Karpas-422 (cell line): ENCODE data around the gene AGRN. TPM values are rescaled to one million over a fixed set of nuclear protein-coding genes. Genes with fewer than 3 reads are reported as not detected.
"Not testable (repeated sequence)": the region's sequence is repeated elsewhere in the genome, so short reads cannot be mapped to it uniquely, and the experiment has no call there.

ENCODE experiments used
- DNase-seq: peaks from one replicate; pipeline ENCODE4 v3.0.0-alpha.2; 2015
- H2AFZ ChIP-seq: fragments of 200-600 bp; sonication (generic); 2 replicates; pipeline ENCODE4 v1.6.1; 2014; ENCODE audit warnings: antibody characterized with exemption, low read length, mixed read lengths
- H3K27ac ChIP-seq: fragments of 200-600 bp; sonication (generic); 2 replicates; pipeline ENCODE4 v1.5.1; 2014; ENCODE audit warnings: mild to moderate bottlenecking, low read length, moderate library complexity
- H3K27me3 ChIP-seq: fragments of 200-600 bp; sonication (generic); 2 replicates; pipeline ENCODE4 v1.6.1; 2014; ENCODE audit warnings: low read length, mixed read lengths
- H3K36me3 ChIP-seq: fragments of 200-600 bp; sonication (generic); 2 replicates; pipeline ENCODE4 v1.6.1; 2014; ENCODE audit warnings: low read length, mixed read lengths; ENCODE audit not compliant: insufficient read depth
- H3K4me1 ChIP-seq: fragments of 200-600 bp; sonication (generic); 2 replicates; pipeline ENCODE4 v1.6.1; 2014; ENCODE audit warnings: mild to moderate bottlenecking, low read length, mixed read lengths
- H3K4me2 ChIP-seq: fragments of 200-600 bp; sonication (generic); 2 replicates; pipeline ENCODE4 v1.6.1; 2014; ENCODE audit warnings: low read length, low read depth, mild to moderate bottlenecking; ENCODE audit not compliant: poor library complexity, severe bottlenecking
- H3K4me3 ChIP-seq: fragments of 200-600 bp; sonication (generic); 2 replicates; pipeline ENCODE4 v1.5.1; 2014; ENCODE audit warnings: mild to moderate bottlenecking, antibody characterized with exemption, low read length, mixed read lengths
- H3K79me2 ChIP-seq: fragments of 200-600 bp; sonication (generic); 2 replicates; pipeline ENCODE4 v1.6.1; 2014; ENCODE audit warnings: mild to moderate bottlenecking, low read length, mixed read lengths
- H3K9ac ChIP-seq: fragments of 200-600 bp; sonication (generic); 2 replicates; pipeline ENCODE4 v1.6.0; 2014; ENCODE audit warnings: low read length
- H3K9me2 ChIP-seq: fragments of 200-600 bp; sonication (generic), shearing (Covaris generic); replicated peaks from 2 replicates; pipeline ENCODE4 v1.6.0; 2014; ENCODE audit warnings: mild to moderate bottlenecking, low read length, moderate library complexity; ENCODE audit not compliant: insufficient read depth
- H3K9me3 ChIP-seq: fragments of 300-700, 200-600 bp; sonication (generic); 2 replicates; pipeline ENCODE4 v1.6.1; 2014; ENCODE audit warnings: low read length, mixed read lengths
- H4K20me1 ChIP-seq: fragments of 200-600 bp; sonication (generic); 2 replicates; pipeline ENCODE4 v1.6.1; 2014; ENCODE audit warnings: mild to moderate bottlenecking, antibody characterized with exemption, low read length, low read depth; ENCODE audit not compliant: insufficient read depth
- total RNA-seq: library from RNA; depleted of rRNA; stranded (reverse); fragments of >200 nt; shearing (Covaris generic); gene quantifications from 2 replicates; pipeline ENCODE4 v1.2.3, GENCODE V29; 2014; ENCODE audit warnings: low replicate concordance

The AGRN gene
- total RNA-seq, 1 experiment from 2014 or later, result 2.4 TPM

DNA sequence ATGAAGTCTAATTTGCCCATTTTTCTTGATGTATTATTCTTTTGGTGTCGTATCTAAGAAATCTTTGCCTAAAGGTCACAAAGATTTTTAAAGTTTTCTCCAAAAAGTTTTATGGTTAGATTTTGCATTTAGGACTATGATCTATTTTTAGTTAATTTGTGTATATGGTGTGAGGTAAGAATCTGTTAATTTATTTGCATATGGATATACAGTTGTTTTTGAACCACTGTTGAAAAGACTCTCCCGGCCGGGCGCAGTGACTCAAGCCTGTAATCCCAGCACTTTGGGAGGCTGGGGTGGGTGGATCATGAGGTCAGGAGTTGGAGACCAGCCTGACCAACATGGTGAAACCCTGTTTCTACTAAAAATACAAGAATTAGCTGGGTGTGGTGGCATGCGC, 31.9 kb upstream of the AGRN start:
- DNase-seq, H2AFZ ChIP-seq, H3K4me3 ChIP-seq, H3K27ac ChIP-seq, H3K79me2 ChIP-seq, H3K9ac ChIP-seq, H3K4me2 ChIP-seq, H4K20me1 ChIP-seq, H3K9me2 ChIP-seq, H3K36me3 ChIP-seq, H3K4me1 ChIP-seq, H3K9me3 ChIP-seq, H3K27me3 ChIP-seq: not testable (repeated sequence)

DNA sequence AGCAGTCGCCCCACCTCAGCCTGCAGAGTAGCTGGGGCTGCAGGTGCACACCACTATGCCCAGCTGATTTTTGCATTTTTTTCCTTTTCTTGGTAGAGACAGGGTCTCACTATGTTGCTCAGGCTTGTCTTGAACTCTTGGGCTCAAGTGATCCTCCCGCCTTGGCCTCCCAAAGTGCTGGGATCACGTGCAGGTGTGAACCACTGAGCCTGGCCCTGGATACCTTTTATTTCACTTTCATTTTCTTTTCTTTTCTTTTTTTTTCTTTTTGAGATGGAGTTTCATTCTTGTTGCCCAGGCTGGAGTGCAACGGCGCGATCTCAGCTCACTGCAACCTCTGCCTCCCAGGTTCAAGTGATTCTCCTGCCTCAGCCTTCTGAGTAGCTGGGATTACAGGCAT, 28.6 kb upstream of the AGRN start:
- not testable (repeated sequence) for H3K9ac ChIP-seq, H3K4me2 ChIP-seq

GRCh38 chr1:991895-992294, 28.0 kb upstream of the AGRN start:
- H3K9me3 ChIP-seq, result no peaks in the 10 kb centered on the region
- DNase-seq, result no peak
- H3K36me3 ChIP-seq, result no peaks in the 10 kb centered on the region
- H2AFZ ChIP-seq, result no peak overlapping the region
- no peaks in the 10 kb centered on the region for H3K27me3 ChIP-seq
- no peaks in the 10 kb centered on the region for H4K20me1 ChIP-seq
- H3K4me1 ChIP-seq, result no peaks in the 10 kb centered on the region
- no peaks in the 10 kb centered on the region for H3K79me2 ChIP-seq
- no peak overlapping the region for H3K4me3 ChIP-seq
- H3K9me2 ChIP-seq, result no peaks in the 10 kb centered on the region
- H3K9ac ChIP-seq, result no peak overlapping the region
- no peak overlapping the region for H3K4me2 ChIP-seq
- H3K27ac ChIP-seq, result no peak overlapping the region

More for the DNA sequence above, 28.6 kb upstream of the AGRN start:
- not testable (repeated sequence) for H3K79me2 ChIP-seq, H3K36me3 ChIP-seq, H3K27ac ChIP-seq, H3K4me3 ChIP-seq, H3K9me3 ChIP-seq, DNase-seq, H4K20me1 ChIP-seq, H3K9me2 ChIP-seq, H3K27me3 ChIP-seq, H3K4me1 ChIP-seq, H2AFZ ChIP-seq

DNA sequence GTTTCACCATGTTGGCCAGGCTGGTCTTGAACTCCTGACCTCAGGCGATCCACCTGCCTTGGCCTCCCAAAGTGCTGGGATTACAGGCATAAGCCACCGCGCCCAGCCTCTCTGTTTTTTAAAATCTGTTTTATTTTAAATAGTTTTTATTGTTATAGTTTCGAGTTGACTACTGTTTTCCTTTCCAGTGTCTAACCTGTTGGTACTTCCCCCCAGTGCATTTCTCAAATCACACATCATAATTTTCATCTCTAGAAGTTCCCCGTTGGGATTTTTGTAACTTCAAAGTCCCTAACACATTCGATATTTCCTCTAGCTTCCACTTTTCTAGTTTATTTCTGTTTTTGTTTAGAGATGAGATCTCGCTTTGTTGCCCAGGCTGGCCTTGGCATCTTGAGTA, 27.6 kb upstream of the AGRN start:
- Histone ChIP-seq H3K79me2 (no peaks in the 10 kb centered on the region), H3K4me2 (no peak overlapping the region), H3K9ac (no peak overlapping the region), H3K27me3 (no peaks in the 10 kb centered on the region), H3K9me2 (no peaks in the 10 kb centered on the region), H2AFZ (no peak overlapping the region), H3K4me3 (no peak overlapping the region), H4K20me1 (no peaks in the 10 kb centered on the region), H3K9me3 (no peaks in the 10 kb centered on the region), H3K4me1 (no peaks in the 10 kb centered on the region), H3K27ac (no peak overlapping the region), H3K36me3 (no peaks in the 10 kb centered on the region)
- no peak for DNase-seq

DNA sequence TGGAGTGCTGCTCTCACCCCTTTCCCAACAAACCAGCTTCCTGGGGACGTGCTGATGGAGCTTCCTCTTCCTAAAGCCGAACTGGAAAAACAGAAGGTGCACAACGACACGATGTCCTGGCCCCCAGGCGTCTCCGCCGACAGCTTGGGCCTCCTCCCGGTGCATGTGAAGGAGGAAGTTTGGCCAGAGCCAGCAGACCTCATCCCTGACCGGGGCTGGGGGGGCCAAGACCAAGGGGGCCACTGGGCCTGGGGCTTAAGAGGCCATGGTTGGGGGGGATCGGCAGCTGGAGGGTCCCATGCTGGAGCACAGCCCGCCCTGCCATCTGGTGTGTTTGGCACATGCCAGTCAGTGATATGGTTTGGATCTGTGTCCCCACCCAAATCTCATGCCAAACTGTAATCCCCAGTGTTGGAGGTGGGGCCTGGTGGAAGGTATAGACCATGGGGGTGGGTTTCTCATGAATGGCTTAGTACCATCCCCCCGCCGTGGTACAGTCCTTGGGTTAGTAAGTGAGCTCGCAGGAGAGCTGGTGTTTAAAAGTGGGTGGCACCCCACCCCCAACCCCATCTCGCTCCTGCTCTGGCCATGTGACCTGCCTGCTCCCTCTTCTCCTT, 26.4 kb upstream of the AGRN start:
- Histone ChIP-seq H3K9me3 (no peaks in the 10 kb centered on the region), H3K36me3 (no peaks in the 10 kb centered on the region), H3K4me3 (no peak overlapping the region), H3K9ac (no peak overlapping the region), H3K27me3 (no peaks in the 10 kb centered on the region), H3K4me1 (no peaks in the 10 kb centered on the region), H4K20me1 (no peaks in the 10 kb centered on the region), H3K9me2 (no peaks in the 10 kb centered on the region), H2AFZ (no peak overlapping the region), H3K79me2 (no peaks in the 10 kb centered on the region), H3K4me2 (no peak overlapping the region), H3K27ac (no peak overlapping the region)
- DNase-seq, result no peak

DNA sequence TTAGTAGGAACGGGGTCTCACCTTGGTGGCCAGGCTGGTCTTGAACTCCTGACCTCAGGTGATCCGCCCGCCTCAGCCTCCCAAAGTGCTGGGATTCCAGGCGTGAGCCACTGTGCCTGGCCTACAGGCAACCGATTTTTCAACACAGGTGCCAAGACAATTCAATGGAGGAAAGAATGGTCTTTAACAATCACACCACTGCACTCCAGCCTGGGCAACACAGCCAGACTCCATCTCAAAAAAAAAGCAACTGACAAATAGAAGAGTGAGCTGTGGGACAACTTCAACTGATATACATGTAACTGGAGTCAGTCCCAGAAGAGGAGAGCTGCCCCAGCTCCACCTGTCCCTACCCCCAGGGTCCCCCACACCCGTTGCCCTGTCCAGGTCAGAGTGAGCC, 25.4 kb upstream of the AGRN start:
- not testable (repeated sequence) for H3K9me3 ChIP-seq, H4K20me1 ChIP-seq, H3K4me1 ChIP-seq, H3K4me3 ChIP-seq, H3K79me2 ChIP-seq, H3K27me3 ChIP-seq, H3K9me2 ChIP-seq, H3K36me3 ChIP-seq, H3K4me2 ChIP-seq, DNase-seq, H3K9ac ChIP-seq, H2AFZ ChIP-seq, H3K27ac ChIP-seq

- Histone ChIP-seq H2AFZ (no peak overlapping the region), H3K9me2 (no peaks in the 10 kb centered on the region), H3K4me2 (no peak overlapping the region), H3K4me3 (no peak overlapping the region), H3K79me2 (no peaks in the 10 kb centered on the region), H3K27me3 (no peaks in the 10 kb centered on the region), H4K20me1 (no peaks in the 10 kb centered on the region), H3K36me3 (no peaks in the 10 kb centered on the region), H3K4me1 (no peaks in the 10 kb centered on the region), H3K9me3 (no peaks in the 10 kb centered on the region), H3K9ac (no peak overlapping the region), H3K27ac (no peak overlapping the region)
- DNase-seq, result no peak
Observed at GRCh38 chr1:995665-996633, 24.0 kb upstream of the AGRN start.

- no peak for DNase-seq
- Histone ChIP-seq H3K4me2 (no peak overlapping the region), H3K4me1 (no peaks in the 10 kb centered on the region), H3K4me3 (no peak overlapping the region), H2AFZ (no peak overlapping the region), H3K9me3 (no peaks in the 10 kb centered on the region), H3K27me3 (no peaks in the 10 kb centered on the region), H4K20me1 (no peaks in the 10 kb centered on the region), H3K36me3 (no peaks in the 10 kb centered on the region), H3K9me2 (no peaks in the 10 kb centered on the region), H3K9ac (no peak overlapping the region), H3K27ac (no peak overlapping the region), H3K79me2 (no peaks in the 10 kb centered on the region)
Observed at GRCh38 chr1:996851-997712, 22.8 kb upstream of the AGRN start.
